GM19351 (cell line): ENCODE data around the gene SH3GL2.
"Not testable (repeated sequence)": the region's sequence is repeated elsewhere in the genome, so short reads cannot be mapped to it uniquely, and the experiment has no call there.

Experiments used
- ATAC-seq: cut with Tn5 transposase; IDR thresholded peaks from one replicate; pipeline ENCODE4 v1.9.1; 2021; ENCODE audit warnings: mild to moderate bottlenecking, moderate library complexity; ENCODE audit not compliant: unreplicated experiment

The SH3GL2 gene

DNA sequence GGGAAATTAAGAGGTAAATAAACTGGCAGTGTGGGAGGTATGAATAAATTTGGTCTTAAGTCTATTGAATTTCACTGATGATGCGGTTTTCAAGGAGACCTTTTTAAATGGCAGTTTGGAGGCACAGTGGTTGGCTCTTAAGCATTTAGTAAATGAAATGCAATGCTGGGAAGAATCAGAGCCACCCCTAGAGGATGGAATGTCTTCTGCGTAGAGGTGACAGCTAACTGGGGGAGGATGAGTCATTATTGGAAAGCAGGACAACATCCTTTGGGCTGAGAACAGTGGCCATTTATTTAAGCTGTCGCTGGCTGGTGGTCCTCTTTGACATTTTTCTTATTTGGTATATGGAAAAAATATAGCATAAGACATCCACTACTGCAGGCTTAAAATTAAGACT is 163.2 kb downstream of the SH3GL2 start:
- ATAC-seq: no peak

DNA sequence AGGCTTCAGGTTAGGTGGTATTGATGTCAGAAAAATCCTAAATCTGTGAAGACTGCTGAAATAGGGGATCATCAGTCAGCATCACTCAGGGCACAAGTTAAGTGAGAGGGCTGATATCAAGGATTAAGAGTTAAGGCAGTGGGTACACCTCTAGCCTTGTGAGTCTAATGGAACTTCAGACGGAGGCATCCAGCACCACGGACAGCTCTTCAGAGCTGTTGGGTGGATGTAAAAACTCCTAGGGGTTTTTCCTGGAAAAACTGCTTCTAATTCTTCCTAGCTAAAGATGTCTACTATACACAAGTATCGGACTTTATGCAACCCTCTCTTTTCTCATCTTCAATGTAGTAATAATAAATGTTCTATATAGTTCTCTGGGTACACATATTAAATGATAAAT is 165.9 kb downstream of the SH3GL2 start:
- no peak for ATAC-seq

DNA sequence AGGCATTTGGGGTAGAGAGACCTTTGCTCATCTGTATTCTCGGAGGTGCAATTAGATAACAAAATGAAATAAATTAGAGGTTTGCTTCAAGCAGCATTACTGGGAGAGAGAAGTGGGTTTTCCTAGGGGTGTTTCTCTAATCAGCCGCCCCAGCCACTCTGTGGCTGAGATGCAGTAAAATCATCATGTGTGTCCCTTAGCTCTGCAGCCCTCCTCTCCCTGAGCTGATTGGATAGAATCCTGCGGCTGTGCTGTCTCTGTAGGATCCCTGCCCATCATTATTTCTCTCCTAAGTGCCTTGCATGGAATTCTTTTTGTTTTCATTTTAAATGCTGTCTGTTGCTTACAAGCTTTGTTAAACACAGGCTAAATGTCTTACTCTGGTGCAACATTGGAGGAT is 171.4 kb downstream of the SH3GL2 start:
- no peak for ATAC-seq

DNA sequence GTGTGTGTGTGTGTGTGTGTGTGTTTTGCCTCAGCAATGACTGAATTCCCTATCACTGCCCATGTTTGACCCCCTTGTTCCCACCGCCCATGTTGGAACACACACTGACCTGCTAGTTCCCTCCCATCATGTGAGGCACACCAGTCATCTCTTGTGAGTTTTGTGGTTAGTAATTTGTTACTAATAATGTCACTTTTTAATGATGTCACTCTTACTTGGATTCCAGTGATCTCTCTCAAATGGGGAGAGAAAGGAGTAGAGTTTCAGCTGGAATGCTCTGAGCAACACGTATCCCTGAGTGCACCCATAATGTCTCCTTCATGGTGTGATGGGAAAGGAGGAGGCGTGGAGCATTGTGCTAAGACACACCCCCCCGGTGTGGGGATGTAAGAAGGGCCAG is 172.6 kb downstream of the SH3GL2 start:
- no peak for ATAC-seq

DNA sequence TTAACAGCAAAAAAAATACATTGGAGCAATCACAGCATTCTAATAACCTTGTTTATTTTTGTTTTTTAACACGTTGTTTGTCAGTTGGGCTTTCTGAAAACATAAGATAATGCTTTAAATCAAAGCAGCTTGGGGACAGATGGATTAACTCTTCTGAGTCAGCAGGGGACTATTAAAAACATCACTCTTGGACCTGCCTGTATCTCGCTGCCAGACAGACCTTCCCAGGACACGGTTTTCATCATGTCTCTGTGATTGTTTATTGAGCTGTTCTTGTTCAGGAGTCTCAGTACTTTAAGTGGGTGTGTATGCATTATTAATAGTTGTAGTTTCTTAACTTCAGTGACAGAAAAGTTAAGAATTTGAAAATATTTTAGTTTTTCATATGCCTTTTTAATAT is 173.2 kb downstream of the SH3GL2 start:
- no peak for ATAC-seq

DNA sequence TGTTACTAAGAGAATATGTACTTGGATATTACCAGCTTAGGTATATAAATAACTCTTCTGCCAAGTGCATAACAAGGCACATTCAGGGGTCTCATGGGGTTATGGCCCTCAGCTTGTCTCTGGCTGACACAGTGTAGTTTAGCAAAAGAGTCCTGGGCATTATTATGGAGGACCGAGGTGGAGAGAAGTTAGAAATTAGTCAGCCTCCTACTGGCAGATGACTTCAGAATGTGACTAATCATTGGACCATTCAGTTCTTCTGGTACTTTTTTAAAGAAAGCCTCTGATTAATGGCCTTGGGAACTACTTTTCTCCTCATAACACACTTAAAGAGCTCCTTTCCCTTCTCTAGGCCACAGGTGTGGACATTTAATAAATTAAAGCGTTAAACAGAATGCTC is 178.9 kb downstream of the SH3GL2 start:
- no peak for ATAC-seq

DNA sequence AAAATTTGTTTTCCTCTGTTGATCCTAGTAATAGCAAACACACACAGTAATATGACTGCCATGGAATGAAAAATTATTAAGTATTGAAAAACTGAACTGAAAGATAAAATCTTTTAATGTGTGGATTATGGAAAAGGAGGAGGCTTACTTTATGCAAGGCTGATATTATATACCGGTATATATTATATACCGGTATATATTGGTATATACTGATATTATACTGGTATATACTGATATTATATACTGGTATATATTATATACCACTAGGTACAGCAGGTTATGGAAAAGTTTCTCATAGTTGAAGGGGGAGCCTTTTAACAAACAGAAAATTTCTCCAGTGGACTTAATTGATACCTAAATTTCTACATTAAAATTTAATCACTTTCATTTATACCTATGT is 181.4 kb downstream of the SH3GL2 start:
- ATAC-seq: no peak

DNA sequence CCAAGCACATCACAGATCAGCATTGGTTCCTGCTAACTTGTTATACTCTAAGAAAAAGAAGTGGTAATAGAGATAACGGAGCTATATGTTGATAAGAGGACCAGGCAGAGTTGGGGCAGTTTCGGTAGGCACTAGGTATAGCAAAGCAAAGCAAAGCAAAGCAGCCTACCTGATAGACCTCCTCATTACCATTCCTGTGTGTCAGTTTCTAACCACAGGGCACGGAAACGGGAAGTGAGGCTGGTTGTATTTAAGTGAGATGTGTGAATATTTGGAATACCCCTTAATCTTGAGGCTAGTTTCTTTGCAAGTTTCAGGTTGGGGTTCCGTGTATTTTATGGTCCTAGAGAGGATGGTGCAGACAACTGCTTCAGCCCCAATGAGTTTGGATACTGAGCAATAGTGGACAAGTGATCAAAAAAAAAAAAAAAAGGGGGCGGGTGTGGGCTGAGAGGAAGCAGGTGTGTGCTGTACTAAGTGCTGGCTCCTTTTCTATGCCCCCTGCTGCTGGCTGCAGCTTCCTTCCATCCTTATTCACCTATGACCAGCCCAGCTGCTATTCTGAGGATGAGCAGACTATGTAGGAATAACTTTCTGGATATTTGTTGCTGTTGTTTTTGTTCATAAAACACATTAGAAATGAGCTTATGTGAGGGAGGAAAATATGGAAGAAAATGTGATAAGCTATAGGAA is 183.3 kb downstream of the SH3GL2 start:
- ATAC-seq: no peak

DNA sequence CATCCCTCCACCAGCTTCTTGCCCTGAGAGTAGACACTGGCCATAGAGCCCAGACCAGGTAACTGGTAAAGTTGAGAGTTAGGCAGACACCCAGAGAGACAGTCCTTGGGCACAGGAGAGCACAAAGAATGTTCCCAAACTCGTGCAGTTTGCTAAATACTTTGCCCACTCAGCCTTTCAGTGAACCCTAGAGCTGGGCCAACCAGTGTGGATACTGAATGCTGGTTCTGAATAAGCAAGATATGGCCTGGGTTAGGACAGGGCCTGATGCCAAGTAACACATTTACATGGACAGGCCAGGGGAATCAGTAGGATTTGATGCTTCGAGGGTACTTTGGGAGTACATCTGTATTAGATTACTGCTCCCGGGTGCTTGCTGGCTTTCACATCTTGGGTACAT is 185.4 kb downstream of the SH3GL2 start:
- ATAC-seq: no peak

DNA sequence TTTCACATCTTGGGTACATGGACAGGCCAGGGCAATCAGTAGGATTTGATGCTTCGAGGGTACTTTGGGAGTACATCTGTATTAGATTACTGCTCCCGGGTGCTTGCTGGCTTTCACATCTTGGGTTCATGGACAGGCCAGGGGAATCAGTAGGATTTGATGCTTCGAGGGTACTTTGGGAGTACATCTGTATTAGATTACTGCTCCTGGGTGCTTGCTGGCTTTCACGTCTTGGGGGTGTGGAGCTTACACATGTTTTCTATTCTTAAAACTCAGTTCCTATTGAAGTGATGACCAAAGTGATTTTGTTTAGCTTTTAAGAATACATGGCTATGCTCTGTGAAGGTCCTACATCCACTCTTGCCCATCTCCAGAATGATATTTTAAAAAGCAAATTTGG is 186.3 kb downstream of the SH3GL2 start:
- ATAC-seq: not testable (repeated sequence)

DNA sequence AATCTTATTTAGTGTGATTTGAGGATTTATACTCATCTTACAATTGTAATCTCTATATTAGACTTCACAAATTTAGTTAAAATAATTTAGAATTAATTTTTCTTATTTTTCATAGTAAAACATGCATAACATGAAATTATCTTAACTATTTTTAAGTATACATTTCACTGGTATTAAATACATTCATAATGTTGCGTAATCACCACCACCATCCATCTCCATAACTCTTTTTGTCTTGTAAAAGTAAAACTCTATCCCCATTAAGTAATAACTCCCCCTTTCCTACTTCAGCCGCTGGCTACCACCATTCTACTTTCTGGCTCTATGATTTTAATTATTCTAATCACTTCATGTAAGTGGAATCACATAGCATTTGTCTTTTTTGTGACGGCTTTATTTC is 193.4 kb downstream of the SH3GL2 start:
- no peak for ATAC-seq

DNA sequence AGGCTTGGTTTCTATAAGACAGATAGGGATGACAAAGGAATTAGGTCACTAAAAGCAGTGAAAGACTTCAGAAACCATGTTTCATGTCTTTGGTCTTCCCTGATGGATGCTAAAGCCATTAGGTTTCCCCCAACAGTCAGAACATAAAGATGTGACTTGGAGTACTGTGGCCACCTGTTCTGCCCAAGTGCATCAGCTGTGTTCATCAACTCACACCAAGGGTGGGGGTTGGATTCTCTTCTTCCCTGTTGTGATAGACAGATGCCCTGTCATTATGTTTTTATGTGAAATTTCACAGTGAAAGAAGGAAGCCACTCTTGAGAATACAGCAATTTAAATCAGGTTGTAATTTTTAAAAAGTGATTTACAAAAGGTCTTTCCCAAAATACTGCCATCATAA is 196.8 kb downstream of the SH3GL2 start:
- ATAC-seq: no peak

DNA sequence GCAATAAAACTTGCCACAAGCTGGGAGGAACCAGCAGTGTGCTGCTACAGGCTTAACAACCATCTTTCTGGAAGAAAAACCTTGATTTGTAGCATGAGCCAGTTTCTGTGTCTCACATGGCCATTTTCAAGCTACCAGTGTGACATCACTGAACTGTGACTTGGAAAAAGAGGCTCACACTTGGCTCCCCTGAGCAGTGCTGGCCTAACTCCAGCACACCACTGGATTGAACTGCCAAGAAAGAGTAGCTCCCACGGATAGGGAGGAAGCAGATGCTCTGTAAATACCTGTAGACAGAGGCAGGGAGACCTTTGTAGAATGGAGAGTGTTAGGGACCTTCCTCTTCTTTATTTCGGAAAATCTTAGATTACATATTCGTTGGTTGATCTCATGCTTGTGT is 197.9 kb downstream of the SH3GL2 start:
- ATAC-seq: no peak

DNA sequence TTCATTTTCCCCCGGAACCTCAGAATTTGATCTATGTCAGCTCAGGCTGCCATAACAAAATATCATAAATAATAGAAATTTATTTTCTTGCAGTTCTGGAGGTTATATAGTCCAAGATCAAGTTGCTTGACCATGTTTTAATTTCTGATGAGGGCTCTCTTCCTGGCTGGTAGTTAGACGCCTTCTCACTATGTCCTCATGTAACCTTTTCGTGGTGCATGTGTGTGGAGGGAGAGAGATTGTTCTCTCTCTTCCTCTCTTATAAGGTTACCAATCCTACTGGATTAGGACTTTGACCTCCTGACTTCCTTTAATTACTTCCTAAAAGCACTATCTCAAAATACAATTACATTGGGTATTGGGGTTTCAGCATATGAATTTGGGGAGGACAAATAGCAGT is 198.6 kb downstream of the SH3GL2 start:
- no peak for ATAC-seq

DNA sequence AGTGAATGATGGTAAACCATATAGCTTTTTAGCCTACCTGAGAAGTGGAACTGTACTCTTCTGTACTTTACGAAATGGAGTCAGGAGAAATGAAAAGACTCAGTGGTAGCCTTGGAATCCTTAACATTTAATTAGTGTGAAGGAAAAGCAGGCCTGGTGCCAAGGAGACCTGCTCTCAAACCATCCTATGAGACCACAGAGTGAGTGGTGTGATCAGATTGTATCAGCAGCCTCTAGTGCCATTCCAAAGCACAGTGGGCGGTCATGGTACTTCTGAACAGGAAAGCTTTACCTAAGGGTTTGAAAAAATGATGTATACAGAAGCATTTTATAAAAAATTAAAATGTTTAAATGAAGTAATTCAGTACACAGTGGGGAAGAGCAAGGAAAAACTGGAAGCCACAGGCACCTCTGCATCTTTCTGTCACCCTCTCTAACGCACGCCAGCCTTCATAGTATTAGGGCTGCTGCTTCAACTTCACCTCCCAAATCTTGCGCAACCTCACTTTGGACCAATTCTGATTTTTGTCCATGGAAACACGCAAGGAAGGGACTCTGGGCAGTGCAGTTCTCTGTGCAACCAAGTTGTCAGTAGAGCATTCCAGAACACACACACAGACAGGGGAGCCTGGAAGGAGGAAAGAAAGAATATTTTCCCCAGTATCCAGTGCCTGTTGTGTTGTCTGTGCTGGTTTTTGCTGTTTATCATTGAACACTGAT is 203.7 kb downstream of the SH3GL2 start:
- no peak for ATAC-seq

DNA sequence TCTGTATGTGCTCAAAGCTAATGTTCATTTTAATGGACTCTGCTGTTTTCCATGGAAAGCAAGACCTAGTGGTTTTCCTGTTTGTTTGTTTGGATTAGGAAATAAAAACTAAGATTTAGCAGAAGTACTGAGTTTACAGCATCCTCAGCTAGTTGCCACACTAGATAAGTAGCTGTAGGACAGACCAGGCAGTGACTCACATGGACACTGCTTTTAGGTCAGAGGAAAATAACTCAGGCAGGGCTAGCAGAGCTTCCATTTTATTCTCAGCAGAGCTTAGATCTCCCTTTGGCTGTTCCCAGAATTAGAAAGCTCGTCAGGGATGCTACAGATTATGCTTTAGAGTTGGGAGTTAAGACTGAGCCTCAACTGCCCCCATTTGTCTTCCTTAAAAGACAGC is 204.4 kb downstream of the SH3GL2 start:
- no peak for ATAC-seq

DNA sequence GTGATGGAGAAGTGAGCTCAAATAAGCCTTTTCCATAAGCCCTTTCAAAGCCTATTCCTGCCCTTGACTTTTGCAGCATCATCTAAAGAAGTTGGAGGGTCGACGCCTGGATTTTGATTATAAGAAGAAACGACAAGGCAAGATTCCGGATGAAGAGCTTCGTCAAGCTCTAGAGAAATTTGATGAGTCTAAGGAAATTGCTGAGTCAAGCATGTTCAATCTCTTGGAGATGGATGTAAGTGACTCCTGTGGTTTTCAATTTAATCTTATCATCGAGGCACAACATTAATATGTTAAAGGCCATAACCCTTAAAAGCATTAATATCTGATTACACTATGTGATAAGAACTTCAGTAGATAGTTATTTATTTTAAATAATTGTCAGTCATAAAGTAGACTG is 210.4 kb downstream of the SH3GL2 start:
- no peak for ATAC-seq

DNA sequence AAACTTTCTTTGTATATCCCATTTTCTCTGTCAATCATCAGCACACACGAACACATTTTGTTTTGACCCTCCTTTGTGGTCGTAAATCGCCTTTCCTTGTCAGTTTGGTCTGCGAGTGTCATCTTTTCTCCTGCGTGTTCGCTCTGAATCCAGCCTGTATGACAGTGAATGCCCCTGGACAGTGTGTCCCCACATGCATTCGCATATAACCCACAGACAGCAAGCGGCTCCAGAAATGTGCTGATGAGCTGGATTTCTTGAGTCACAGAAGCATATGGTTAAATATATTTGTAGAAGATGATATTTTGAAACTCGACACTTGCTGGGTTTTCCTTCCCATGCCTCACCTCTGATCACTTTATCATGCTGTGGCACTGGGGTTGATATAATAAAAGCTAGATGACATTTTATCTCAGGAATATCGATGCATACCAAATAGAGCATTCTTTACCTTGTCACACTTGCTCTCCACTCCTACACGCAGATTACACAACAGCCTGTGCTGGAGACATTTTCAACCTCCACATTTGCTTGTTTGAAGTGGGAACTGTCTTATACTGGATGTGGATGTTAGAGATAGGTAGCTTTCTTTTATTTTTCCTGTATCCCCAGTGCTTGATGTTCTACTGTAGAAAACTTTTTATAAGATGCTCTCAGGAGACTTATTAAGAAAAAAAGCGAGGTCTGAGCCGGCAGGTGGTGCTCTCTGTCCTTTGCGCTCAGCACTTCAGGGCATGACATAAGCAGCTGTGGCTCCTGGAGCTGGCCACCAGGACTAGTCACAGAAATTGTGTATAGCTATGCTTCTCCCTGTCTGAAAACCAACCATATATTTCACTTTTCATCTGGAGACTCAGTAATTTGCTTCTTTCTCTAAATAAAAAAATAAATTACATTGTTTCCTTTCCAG is 215.1 kb downstream of the SH3GL2 start:
- ATAC-seq: peak; percentile 91

DNA sequence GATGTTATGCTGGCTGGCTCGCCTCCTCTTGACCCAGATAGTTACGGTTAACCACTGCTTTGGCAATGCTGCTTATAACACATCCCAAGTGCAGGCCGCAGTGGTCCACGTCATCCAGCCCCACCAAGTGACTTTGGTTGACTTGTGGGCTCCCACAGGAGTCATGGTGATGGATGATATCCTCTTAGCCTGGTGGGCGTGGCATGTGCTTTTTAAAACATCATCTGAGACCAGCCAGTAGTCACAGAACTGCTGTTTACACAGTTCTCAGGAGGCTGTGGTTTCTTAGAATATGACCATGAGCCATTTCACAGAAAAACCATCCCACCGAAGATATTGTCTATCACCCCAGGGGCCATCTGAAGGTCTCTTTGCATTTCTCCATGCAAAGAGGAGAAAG is 216.9 kb downstream of the SH3GL2 start:
- no peak for ATAC-seq

DNA sequence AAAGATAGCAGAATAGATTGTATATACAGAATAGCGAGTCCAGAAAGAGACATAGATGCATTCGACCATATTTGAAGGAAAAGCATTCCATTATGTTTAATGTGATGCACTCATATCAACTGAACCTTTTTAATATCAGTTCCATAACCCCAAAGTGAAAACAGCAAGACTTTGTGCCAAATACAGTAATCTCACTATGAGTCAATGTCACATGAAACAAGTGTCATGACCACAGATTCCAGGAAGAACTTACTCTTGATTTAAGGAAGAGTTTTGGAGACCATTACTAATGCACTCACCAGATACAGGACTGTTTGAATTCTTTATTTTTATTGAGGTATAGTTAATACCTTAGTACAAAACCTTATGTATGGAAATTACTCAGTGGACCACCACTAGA is 220.5 kb downstream of the SH3GL2 start:
- ATAC-seq: no peak

DNA sequence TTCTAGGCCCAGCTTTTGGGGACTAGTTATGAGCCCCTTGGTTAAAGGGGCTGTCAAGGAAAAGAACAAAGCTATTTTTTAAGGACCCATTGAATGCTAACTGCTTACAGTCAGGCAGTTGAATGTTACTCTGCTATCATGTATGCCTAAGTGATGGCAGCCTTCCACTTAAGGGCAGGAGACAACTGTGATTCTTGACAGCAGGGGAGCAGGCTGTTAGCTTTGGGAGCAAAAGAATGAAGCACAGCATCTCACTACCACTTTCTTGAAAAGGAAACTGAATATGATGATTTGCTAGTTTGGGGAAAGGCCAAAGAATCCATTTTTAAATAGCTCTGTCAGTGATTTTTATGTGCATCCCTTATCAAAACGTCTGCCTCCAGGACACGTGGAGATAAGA is 221.6 kb downstream of the SH3GL2 start:
- ATAC-seq: no peak
